K562 (cell line): ENCODE data around the gene TSEN34. TPM values are rescaled to one million over a fixed set of nuclear protein-coding genes. Genes with fewer than 3 reads are reported as not detected.

Experiments used
- ASH1L ChIP-seq: fragments of 450-650 bp; IDR thresholded peaks from 2 replicates; pipeline ENCODE4 v1.6.1; 2018; ENCODE audit warnings: borderline replicate concordance, mild to moderate bottlenecking, low read depth; ENCODE audit not compliant: partially characterized antibody
- GABPA ChIP-seq: fragments of 200-800 bp; sonication (Bioruptor generic); conservative IDR thresholded peaks from 2 replicates; pipeline ENCODE4 v1.6.1; 2016; ENCODE audit warnings: low read depth, missing genetic modification characterization, missing compliant biosample characterization
- GATA2 ChIP-seq: sonication (generic); formaldehyde crosslinking; IDR thresholded peaks from 2 replicates; pipeline ENCODE4 v1.4.0; 2020; ENCODE audit warnings: mild to moderate bottlenecking, missing genetic modification reagents
- HOXB6 ChIP-seq: fragments of 250-450 bp; sonication (Bioruptor Pico); IDR thresholded peaks from 2 replicates; pipeline ENCODE4 v1.5.1; 2022; ENCODE audit warnings: mild to moderate bottlenecking, borderline replicate concordance
- MEIS2 ChIP-seq: fragments of 450-650 bp; IDR thresholded peaks from 2 replicates; pipeline ENCODE4 v1.6.1; 2014; ENCODE audit warnings: mild to moderate bottlenecking; ENCODE audit not compliant: partially characterized antibody
- NELFE ChIP-seq: IDR thresholded peaks from 2 replicates; pipeline ENCODE4 v1.6.1; 2011; ENCODE audit warnings: mild to moderate bottlenecking; ENCODE audit not compliant: insufficient read depth, insufficient read length
- NFATC3 ChIP-seq: fragments of 450-650 bp; IDR thresholded peaks from 2 replicates; pipeline ENCODE4 v1.6.1; 2017; ENCODE audit warnings: mild to moderate bottlenecking
- STAT5B ChIP-seq: fragments of 250-450 bp; sonication (Bioruptor Pico); IDR thresholded peaks from 2 replicates; pipeline ENCODE4 v1.8.0; 2021; ENCODE audit warnings: mild to moderate bottlenecking, inconsistent platforms
- ZNF224 ChIP-seq: sonication (generic); formaldehyde crosslinking; IDR thresholded peaks from 2 replicates; pipeline ENCODE4 v1.8.0; 2022; ENCODE audit warnings: mild to moderate bottlenecking, missing genetic modification reagents
- ZNF408 ChIP-seq: fragments of 250-450 bp; sonication (Bioruptor Pico); IDR thresholded peaks from 2 replicates; pipeline ENCODE4 v1.4.0; 2020; ENCODE audit warnings: low read depth, mild to moderate bottlenecking, moderate library complexity
- ZNF717 ChIP-seq: fragments of 250-450 bp; sonication (Bioruptor Pico); IDR thresholded peaks from 2 replicates; pipeline ENCODE4 v1.5.0; 2021
- polyA plus RNA-seq, 8 experiments: library from polyadenylated mRNA; depleted of rRNA in 4 of 8; stranded (reverse) in 5 of 8; unstranded in 3 of 8; fragments of >200 nt; fragmentation: Nextera tagmentation in 2 of 8; fragmentation: Illumina TruSeq in 1 of 8; extraction: Ambion mirVana in 2 of 8; extraction: Trizol in 1 of 8; gene quantifications; 2 replicates each; pipeline versions ENCODE4 v1.2.1 to v1.2.3, GENCODE V29; 2011 to 2014; ENCODE audit warnings: inconsistent platforms in 1 of 8, missing spikeins in 1 of 8
- total RNA-seq, 7 experiments: library from RNA; depleted of rRNA in 6 of 7; stranded (reverse); fragments of >200 nt in 6 of 7; fragmentation: Illumina TruSeq in 2 of 7; extraction: Trizol in 2 of 7; gene quantifications; 2 replicates each; pipeline versions ENCODE4 v1.2.1 to v1.2.3, GENCODE V29; 2011 to 2021; ENCODE audit warnings: low replicate concordance in 1 of 7
- TF ChIP-seq, protein P1 (sequence below): sonication (generic); formaldehyde crosslinking; IDR thresholded peaks from 2 replicates; pipeline ENCODE4 v1.8.1; 2022; ENCODE audit warnings: missing genetic modification reagents
- TF ChIP-seq, protein P2 (sequence below): sonication (generic); formaldehyde crosslinking; IDR thresholded peaks from 2 replicates; pipeline ENCODE4 v1.8.0; 2022; ENCODE audit warnings: mild to moderate bottlenecking, missing genetic modification reagents
- TF ChIP-seq, protein P3 (sequence below): IDR thresholded peaks from 2 replicates; pipeline ENCODE4 v1.6.1; 2011; ENCODE audit not compliant: insufficient read length; ENCODE audit errors: extremely low read depth

Gene TSEN34
- total and polyA plus RNA-seq, 9 of the 15 experiments (the other 6 are each of a cell fraction or from before 2014, with no cell fraction given): 3.1 to 57.6 (median 29.5) TPM

DNA sequence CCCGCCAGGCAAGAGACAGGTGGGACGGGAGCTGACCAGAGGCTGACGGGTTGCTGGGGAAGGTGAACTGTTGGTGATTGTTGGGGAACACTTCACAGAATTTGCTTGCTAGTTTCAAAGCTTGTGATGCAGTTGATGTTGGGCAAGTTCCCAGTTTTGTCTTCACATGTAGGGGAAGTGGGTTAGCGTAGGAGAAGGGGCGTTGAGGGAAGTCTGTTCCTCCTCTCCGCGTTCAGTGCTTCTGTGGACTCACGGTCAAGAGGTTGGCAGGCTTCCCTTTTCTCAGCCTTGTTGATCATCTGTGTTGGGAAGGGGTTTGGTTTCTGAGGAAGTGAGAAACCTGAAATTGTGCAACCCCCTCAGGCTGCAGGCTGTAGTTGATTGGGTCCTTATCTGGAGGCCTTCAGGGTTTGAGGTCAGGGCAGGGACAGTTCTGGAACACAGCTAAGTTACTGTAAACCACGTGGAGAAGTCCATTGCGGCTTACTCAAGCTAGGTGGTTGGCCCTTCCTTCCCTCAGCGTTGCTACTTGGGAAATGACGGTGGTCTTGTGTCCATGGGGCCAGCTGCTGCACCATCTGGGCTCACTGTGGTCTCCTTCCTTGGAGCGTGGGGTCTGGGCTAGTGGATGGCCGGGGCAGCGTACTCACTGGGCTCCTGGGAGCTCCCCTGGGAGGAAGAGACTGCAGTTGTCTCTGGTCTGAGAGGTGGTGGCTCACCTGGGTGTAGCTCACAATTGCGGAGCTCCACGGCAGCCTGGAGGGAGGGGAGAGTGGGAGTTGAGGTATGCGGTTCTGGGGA lies 17.1 kb downstream of the TSEN34 start (continued):
- TF ChIP-seq, protein P1, sequence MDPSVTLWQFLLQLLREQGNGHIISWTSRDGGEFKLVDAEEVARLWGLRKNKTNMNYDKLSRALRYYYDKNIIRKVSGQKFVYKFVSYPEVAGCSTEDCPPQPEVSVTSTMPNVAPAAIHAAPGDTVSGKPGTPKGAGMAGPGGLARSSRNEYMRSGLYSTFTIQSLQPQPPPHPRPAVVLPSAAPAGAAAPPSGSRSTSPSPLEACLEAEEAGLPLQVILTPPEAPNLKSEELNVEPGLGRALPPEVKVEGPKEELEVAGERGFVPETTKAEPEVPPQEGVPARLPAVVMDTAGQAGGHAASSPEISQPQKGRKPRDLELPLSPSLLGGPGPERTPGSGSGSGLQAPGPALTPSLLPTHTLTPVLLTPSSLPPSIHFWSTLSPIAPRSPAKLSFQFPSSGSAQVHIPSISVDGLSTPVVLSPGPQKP (CRISPR knock-in tag): no peak
- TF ChIP-seq STAT5B (no peak), NFATC3 (no peak), ASH1L (no peak), ZNF224 (CRISPR knock-in tag) (no peak), HOXB6 (CRISPR knock-in tag) (no peak; the same call in 1 of the 2 replicates), NELFE (no peak), ZNF717 (CRISPR knock-in tag) (peak; percentile 75; the same call in 1 of the 2 replicates), GATA2 (CRISPR knock-in tag) (peak; percentile 78), MEIS2 (peak; percentile 58), ZNF408 (CRISPR knock-in tag) (no peak), GABPA (tag) (peak; percentile 70)
- TF ChIP-seq, protein P2, sequence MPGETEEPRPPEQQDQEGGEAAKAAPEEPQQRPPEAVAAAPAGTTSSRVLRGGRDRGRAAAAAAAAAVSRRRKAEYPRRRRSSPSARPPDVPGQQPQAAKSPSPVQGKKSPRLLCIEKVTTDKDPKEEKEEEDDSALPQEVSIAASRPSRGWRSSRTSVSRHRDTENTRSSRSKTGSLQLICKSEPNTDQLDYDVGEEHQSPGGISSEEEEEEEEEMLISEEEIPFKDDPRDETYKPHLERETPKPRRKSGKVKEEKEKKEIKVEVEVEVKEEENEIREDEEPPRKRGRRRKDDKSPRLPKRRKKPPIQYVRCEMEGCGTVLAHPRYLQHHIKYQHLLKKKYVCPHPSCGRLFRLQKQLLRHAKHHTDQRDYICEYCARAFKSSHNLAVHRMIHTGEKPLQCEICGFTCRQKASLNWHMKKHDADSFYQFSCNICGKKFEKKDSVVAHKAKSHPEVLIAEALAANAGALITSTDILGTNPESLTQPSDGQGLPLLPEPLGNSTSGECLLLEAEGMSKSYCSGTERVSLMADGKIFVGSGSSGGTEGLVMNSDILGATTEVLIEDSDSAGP (CRISPR knock-in tag): no peak
- TF ChIP-seq, protein P3, sequence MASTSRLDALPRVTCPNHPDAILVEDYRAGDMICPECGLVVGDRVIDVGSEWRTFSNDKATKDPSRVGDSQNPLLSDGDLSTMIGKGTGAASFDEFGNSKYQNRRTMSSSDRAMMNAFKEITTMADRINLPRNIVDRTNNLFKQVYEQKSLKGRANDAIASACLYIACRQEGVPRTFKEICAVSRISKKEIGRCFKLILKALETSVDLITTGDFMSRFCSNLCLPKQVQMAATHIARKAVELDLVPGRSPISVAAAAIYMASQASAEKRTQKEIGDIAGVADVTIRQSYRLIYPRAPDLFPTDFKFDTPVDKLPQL: no peak
